HG03175 (cell line): ENCODE measurements around the gene TMTC1.

ENCODE experiments used
- ATAC-seq: cut with Tn5 transposase; IDR thresholded peaks from one replicate; pipeline ENCODE4 v1.9.1; 2021; ENCODE audit warnings: mild to moderate bottlenecking, moderate library complexity; ENCODE audit not compliant: unreplicated experiment

TMTC1 gene

GRCh38 chr12:29547151-29547632 lies 236.6 kb downstream of the TMTC1 start:
- no peak for ATAC-seq

GRCh38 chr12:29546000-29546399 lies 237.7 kb downstream of the TMTC1 start:
- no peak for ATAC-seq

GRCh38 chr12:29545102-29545467 lies 238.7 kb downstream of the TMTC1 start:
- no peak for ATAC-seq

GRCh38 chr12:29544428-29545101 lies 239.2 kb downstream of the TMTC1 start:
- no peak for ATAC-seq

- ATAC-seq, result no peak
Observed at GRCh38 chr12:29543036-29543435, 240.7 kb downstream of the TMTC1 start.

- no peak for ATAC-seq
Observed at GRCh38 chr12:29537298-29537697, 246.4 kb downstream of the TMTC1 start.

- ATAC-seq, result no peak
Observed at GRCh38 chr12:29534935-29535334, 248.8 kb downstream of the TMTC1 start.

GRCh38 chr12:29533815-29534489 lies 249.8 kb downstream of the TMTC1 start:
- no peak for ATAC-seq

- ATAC-seq, result no peak
Observed at GRCh38 chr12:29531471-29531870, 252.3 kb downstream of the TMTC1 start.

GRCh38 chr12:29530436-29530835 lies 253.3 kb downstream of the TMTC1 start:
- ATAC-seq, result no peak

- no peak for ATAC-seq
Observed at GRCh38 chr12:29528161-29528560, 255.6 kb downstream of the TMTC1 start.

- ATAC-seq, result no peak
Observed at GRCh38 chr12:29521951-29522350, 261.8 kb downstream of the TMTC1 start.

GRCh38 chr12:29519585-29520182 lies 264.1 kb downstream of the TMTC1 start:
- ATAC-seq, result no peak

GRCh38 chr12:29518407-29518806 lies 265.3 kb downstream of the TMTC1 start:
- no peak for ATAC-seq

- ATAC-seq, result no peak
Observed at GRCh38 chr12:29517264-29517663, 266.5 kb downstream of the TMTC1 start.

- ATAC-seq, result no peak
Observed at GRCh38 chr12:29516431-29516875, 267.3 kb downstream of the TMTC1 start.

GRCh38 chr12:29510591-29511185 lies 273.1 kb downstream of the TMTC1 start:
- ATAC-seq, result no peak

- ATAC-seq, result no peak
Observed at GRCh38 chr12:29509503-29509902, 274.2 kb downstream of the TMTC1 start.

- no peak for ATAC-seq
Observed at GRCh38 chr12:29508949-29509348, 274.8 kb downstream of the TMTC1 start.

GRCh38 chr12:29505122-29505521 lies 278.6 kb downstream of the TMTC1 start:
- no peak for ATAC-seq

- ATAC-seq, result no peak
Observed at GRCh38 chr12:29503283-29503682, 280.5 kb downstream of the TMTC1 start.

- ATAC-seq, result no peak
Observed at GRCh38 chr12:29499235-29499634, 284.5 kb downstream of the TMTC1 start.
